ENCODE data around the gene PEX14. TPM values are rescaled to one million over a fixed set of nuclear protein-coding genes. Genes with fewer than 3 reads are reported as not detected.
"Not testable (repeated sequence)": the region's sequence is repeated elsewhere in the genome, so short reads cannot be mapped to it uniquely, and the experiment has no call there.

The PEX14 gene
- total and polyA plus RNA-seq, 8 donors, result 17.3 to 22.9 (median 20.7) TPM

DNA sequence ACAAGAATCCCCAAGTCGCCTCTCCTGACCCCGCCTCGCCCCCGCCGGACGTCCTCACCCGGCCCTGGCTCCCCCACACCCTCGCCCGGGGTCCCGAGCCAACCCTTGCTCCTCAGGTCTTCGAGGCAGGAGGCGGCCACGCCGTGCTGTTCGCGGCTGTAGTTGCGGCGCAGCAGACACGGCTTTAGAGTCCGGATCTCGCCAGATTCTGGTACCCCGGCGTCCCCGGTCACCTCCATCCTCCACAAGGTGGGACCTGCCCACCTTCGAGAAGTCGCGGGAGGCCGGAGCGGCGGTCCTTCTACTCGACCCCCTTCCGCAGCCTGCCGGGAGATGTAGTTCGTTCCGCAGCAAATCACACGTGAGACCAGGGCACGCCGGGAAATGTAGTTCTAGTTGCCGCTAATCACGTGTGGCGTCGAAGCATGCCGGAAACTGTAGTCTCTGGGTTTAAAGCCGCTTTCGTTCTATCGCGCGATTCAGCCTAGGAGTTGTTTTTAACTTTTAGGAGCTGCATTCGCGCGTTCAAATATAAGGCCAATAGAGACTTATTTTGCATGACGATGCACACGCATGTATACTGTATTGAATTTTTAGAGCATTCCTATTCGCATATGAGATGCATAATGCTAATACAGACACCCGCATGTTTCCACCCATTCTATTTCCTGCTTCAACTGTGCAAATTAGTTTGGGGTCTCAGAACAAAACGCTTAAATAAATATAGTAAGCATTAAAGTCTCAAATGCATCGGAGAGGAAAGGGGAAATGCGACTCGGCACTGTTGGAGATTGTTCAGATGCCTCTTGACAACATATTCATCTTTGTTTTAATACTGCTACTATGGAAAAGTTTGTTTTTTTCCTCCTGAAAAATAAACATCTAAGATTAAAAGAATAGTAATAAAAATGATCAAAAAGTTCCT lies 2.3 kb upstream of the PEX14 start, which contains the start of gene DFFA:
TSS of gene DFFA (minus strand) at position 310 of the 925 bp plus-strand sequence. CDS start at position 239, 71 bp downstream.
- TF ChIP-seq, protein P1, sequence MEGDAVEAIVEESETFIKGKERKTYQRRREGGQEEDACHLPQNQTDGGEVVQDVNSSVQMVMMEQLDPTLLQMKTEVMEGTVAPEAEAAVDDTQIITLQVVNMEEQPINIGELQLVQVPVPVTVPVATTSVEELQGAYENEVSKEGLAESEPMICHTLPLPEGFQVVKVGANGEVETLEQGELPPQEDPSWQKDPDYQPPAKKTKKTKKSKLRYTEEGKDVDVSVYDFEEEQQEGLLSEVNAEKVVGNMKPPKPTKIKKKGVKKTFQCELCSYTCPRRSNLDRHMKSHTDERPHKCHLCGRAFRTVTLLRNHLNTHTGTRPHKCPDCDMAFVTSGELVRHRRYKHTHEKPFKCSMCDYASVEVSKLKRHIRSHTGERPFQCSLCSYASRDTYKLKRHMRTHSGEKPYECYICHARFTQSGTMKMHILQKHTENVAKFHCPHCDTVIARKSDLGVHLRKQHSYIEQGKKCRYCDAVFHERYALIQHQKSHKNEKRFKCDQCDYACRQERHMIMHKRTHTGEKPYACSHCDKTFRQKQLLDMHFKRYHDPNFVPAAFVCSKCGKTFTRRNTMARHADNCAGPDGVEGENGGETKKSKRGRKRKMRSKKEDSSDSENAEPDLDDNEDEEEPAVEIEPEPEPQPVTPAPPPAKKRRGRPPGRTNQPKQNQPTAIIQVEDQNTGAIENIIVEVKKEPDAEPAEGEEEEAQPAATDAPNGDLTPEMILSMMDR (IDR thresholded peaks at IDR 0.05), result no peak
- peak within 1 kb of the TSS; percentile 91 to 92 for H3K4me3 ChIP-seq
- ATAC-seq (peak; percentile 92), DNase-seq (peak; percentile 94 to 96 (median 95))
- H3K36me3 ChIP-seq, result peaks cover 0 to 19% of the 10 kb centered on the region in 2 donors
- peaks cover 0 to 45% of the 10 kb centered on the region in 2 donors for H3K4me1 ChIP-seq
- intact Hi-C loops (cut with DNase I), result no loop called here
- H3K27ac ChIP-seq, result peak within 1 kb of the TSS; percentile 60 to 63
- H3K9me3 ChIP-seq, result no peaks in the 10 kb centered on the region
- H3K27me3 ChIP-seq, result no peaks in the 10 kb centered on the region

DNA sequence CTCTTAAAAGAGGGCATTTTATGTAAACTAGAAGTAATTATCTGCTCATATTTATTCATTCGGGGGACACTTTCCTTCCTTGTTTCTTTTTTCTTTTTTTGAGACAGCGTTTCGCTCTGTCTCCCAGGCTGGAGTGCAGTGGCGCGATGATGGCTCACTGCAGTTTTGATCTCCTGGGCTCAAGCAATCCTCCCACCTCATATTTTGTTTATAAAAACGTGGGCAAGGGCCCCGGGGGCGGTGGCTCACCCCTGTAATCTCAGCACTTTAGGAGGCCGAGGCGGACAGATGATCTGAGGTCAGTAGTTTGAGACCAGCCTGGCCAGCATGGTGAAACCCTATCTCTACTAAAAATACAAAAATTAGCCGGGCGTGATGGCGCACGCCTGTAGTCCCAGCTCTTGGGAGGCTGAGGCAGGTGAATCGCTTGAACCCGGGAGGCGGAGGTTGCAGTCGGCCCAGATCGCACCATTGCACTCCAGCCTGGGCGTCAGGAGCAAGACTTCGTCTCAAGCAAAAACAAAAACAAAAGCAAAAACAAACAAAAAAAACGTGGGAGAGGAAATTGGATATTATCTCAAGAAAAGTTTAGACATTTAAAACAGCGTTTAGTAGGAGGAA lies 1.5 kb upstream of the PEX14 start:
- intact Hi-C loops (cut with DNase I), result no loop called here
- Histone ChIP-seq H3K4me1 (peaks cover 0 to 50% of the 10 kb centered on the region in 2 donors), H3K27me3 (no peaks in the 10 kb centered on the region), H3K4me3 (peak overlapping the region in 1 of 2 donors; percentile 91), H3K36me3 (peaks cover 0 to 12% of the 10 kb centered on the region in 2 donors), H3K27ac (peak overlapping the region in 1 of 2 donors; percentile 63), H3K9me3 (no peaks in the 10 kb centered on the region)
- DNase-seq (no peak), ATAC-seq (no peak)
- TF ChIP-seq, protein P1 (IDR thresholded peaks at IDR 0.05), result no peak

DNA sequence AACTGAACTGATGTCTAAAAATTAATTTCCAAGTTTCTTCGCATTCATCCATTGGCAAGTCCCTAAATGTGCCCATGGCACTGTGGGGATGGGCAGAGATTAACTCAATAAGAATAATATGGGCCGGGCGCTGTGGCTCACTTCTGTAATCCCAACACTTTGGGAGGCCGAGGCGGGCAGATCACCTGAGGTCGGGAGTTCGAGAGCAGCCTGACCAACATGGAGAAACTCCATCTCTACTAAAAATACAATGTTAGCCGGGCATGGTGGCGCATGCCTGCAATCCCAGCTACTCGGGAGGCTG lies 489 bp upstream of the PEX14 start:
- peak overlapping the region in 1 of 2 donors; percentile 75 for H3K27ac ChIP-seq
- ATAC-seq; H3K36me3 ChIP-seq; H3K9me3 ChIP-seq; intact Hi-C loops (cut with DNase I); H3K27me3 ChIP-seq; DNase-seq: not testable (repeated sequence)
- peak overlapping the region; percentile 91 to 94 for H3K4me3 ChIP-seq
- peaks cover 0 to 50% of the 10 kb centered on the region in 2 donors for H3K4me1 ChIP-seq

DNA sequence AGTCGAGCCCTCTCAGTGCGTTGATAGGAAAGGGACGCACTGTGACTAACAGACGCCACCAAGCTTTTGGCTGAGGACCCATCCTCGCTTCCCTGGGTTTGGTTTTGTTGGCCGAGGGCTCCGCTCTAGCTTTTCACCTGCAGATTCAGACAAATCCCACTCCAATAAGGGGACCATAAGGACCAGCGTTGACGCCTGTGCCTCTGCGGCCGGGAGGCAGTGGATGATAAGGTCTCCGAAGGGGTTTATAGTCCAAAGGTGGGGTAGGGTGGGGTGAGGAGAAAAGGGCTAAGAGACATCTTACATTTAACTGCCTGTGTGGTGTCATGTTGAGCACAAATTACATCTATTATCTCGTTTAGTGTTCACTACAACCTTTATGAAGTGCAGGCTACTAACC lies 760 bp downstream of the PEX14 start:
- H3K27ac ChIP-seq, result peak overlapping the region; percentile 72 to 75
- H3K4me1 ChIP-seq, result peaks cover 0 to 50% of the 10 kb centered on the region in 2 donors
- ATAC-seq (no peak), DNase-seq (no peak)
- no peaks in the 10 kb centered on the region for H3K36me3 ChIP-seq
- no peaks in the 10 kb centered on the region for H3K27me3 ChIP-seq
- no peaks in the 10 kb centered on the region for H3K9me3 ChIP-seq
- TF ChIP-seq, protein P1 (IDR thresholded peaks at IDR 0.05), result no peak
- intact Hi-C loops (cut with DNase I), result no loop called here
- peak overlapping the region; percentile 91 to 94 for H3K4me3 ChIP-seq

DNA sequence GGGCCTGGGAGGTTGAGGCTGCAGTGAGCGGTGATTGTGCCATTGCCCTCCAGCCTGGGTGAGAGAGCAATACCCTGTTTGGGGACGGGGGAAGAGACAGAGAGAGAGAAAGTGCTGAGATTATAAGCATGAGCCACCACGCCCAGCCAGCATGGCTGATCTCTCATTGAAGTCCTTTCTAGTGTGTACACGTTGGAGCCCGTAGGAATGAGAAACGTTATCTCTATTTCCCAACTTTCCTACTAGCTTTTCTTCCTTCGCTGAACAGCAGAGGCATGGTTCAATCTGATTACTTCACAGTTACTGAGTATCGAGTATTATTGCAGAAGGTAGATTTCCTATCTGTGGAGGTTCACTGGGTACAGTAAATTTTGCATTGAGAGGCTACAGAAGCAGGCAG lies 4.5 kb downstream of the PEX14 start:
- intact Hi-C loops (cut with DNase I), result no loop called here
- peaks cover 0 to 41% of the 10 kb centered on the region in 2 donors for H3K4me1 ChIP-seq
- H3K9me3 ChIP-seq, result no peaks in the 10 kb centered on the region
- no peak overlapping the region for H3K4me3 ChIP-seq
- TF ChIP-seq, protein P1 (IDR thresholded peaks at IDR 0.05), result no peak
- no peaks in the 10 kb centered on the region for H3K36me3 ChIP-seq
- ATAC-seq (no peak), DNase-seq (no peak)
- H3K27me3 ChIP-seq, result no peaks in the 10 kb centered on the region
- no peak overlapping the region for H3K27ac ChIP-seq
